ENCODE results near the gene METTL24. TPM values are rescaled to one million over a fixed set of nuclear protein-coding genes. Genes with fewer than 3 reads are reported as not detected.

The METTL24 gene
- total RNA-seq, 6 experiments from 2014 or later, result not detected

- DNase-seq, result no peak
- H3K27ac Mint-ChIP-seq, result no peak overlapping the region
- no peaks in the 10 kb centered on the region for H3K4me1 Mint-ChIP-seq (ENCODE audit: low read depth)
- H3K9me3 Mint-ChIP-seq, result no peaks in the 10 kb centered on the region
- no peak for TF ChIP-seq CTCF (IDR thresholded peaks at IDR 0.05)
- peaks cover 23% of the 10 kb centered on the region for H3K27me3 Mint-ChIP-seq (ENCODE audit: insufficient read depth)
- no peaks in the 10 kb centered on the region for H3K36me3 Mint-ChIP-seq (ENCODE audit: low read depth)
- no peak overlapping the region for H3K4me3 Mint-ChIP-seq
These were observed 13.1 kb downstream of the METTL24 start for GRCh38 chr6:110345025-110345424.

- Mint-ChIP-seq H3K36me3 (ENCODE audit: low read depth) (no peaks in the 10 kb centered on the region), H3K27ac (no peak overlapping the region), H3K27me3 (ENCODE audit: insufficient read depth) (peaks cover 18% of the 10 kb centered on the region), H3K9me3 (no peaks in the 10 kb centered on the region), H3K4me3 (no peak overlapping the region), H3K4me1 (ENCODE audit: low read depth) (no peaks in the 10 kb centered on the region)
- no peak for TF ChIP-seq CTCF (IDR thresholded peaks at IDR 0.05)
- no peak for DNase-seq
These were observed 15.4 kb downstream of the METTL24 start for GRCh38 chr6:110342759-110343158.

GRCh38 chr6:110341663-110342596 lies 16.2 kb downstream of the METTL24 start:
- Mint-ChIP-seq H3K27me3 (ENCODE audit: insufficient read depth) (peaks cover 18% of the 10 kb centered on the region), H3K36me3 (ENCODE audit: low read depth) (no peaks in the 10 kb centered on the region), H3K27ac (no peak overlapping the region), H3K4me1 (ENCODE audit: low read depth) (no peaks in the 10 kb centered on the region), H3K9me3 (no peaks in the 10 kb centered on the region), H3K4me3 (no peak overlapping the region)
- peak; percentile 72 for TF ChIP-seq CTCF (IDR thresholded peaks at IDR 0.05)
- peak; percentile 34 for DNase-seq

- Mint-ChIP-seq H3K27ac (no peak overlapping the region), H3K4me1 (ENCODE audit: low read depth) (no peaks in the 10 kb centered on the region)
These were observed 17.1 kb downstream of the METTL24 start for GRCh38 chr6:110341067-110341466.

GRCh38 chr6:110340392-110340965 lies 17.7 kb downstream of the METTL24 start:
- no peak for TF ChIP-seq CTCF (IDR thresholded peaks at IDR 0.05)
- Mint-ChIP-seq H3K27ac (no peak overlapping the region), H3K9me3 (no peaks in the 10 kb centered on the region), H3K27me3 (ENCODE audit: insufficient read depth) (peaks cover 15% of the 10 kb centered on the region), H3K36me3 (ENCODE audit: low read depth) (no peaks in the 10 kb centered on the region), H3K4me3 (no peak overlapping the region), H3K4me1 (ENCODE audit: low read depth) (no peaks in the 10 kb centered on the region)
- no peak for DNase-seq

More at GRCh38 chr6:110341067-110341466, 17.1 kb downstream of the METTL24 start:
- TF ChIP-seq CTCF (IDR thresholded peaks at IDR 0.05), result no peak
- Mint-ChIP-seq H3K36me3 (ENCODE audit: low read depth) (no peaks in the 10 kb centered on the region), H3K4me3 (no peak overlapping the region), H3K9me3 (no peaks in the 10 kb centered on the region), H3K27me3 (ENCODE audit: insufficient read depth) (peaks cover 18% of the 10 kb centered on the region)
- no peak for DNase-seq

Measured in HFFc6 (cell line).